ENCODE results near the gene ENTPD5.
"Not testable (repeated sequence)": the region's sequence is repeated elsewhere in the genome, so short reads cannot be mapped to it uniquely, and the experiment has no call there.

ENTPD5 gene

GRCh38 chr14:74008843-74009499, 10.1 kb downstream of the ENTPD5 start:
- in situ Hi-C loops (cut with MboI; ENCODE audit: low sequenced_read_pairs), result no loop called here

GRCh38 chr14:74005664-74006063, 13.4 kb downstream of the ENTPD5 start:
- in situ Hi-C loops (cut with MboI; ENCODE audit: low sequenced_read_pairs), result not testable (repeated sequence)

- in situ Hi-C loops (cut with MboI; ENCODE audit: low sequenced_read_pairs), result no loop called here
These were observed 20.4 kb downstream of the ENTPD5 start for GRCh38 chr14:73998726-73999125.

GRCh38 chr14:73997944-73998447, 21.1 kb downstream of the ENTPD5 start:
- in situ Hi-C loops (cut with MboI; ENCODE audit: low sequenced_read_pairs), result no loop called here

- in situ Hi-C loops (cut with MboI; ENCODE audit: low sequenced_read_pairs), result no loop called here
These were observed 21.8 kb downstream of the ENTPD5 start for GRCh38 chr14:73997108-73997943.

GRCh38 chr14:73996731-73997107, 22.4 kb downstream of the ENTPD5 start:
- in situ Hi-C loops (cut with MboI; ENCODE audit: low sequenced_read_pairs), result no loop called here

- in situ Hi-C loops (cut with MboI; ENCODE audit: low sequenced_read_pairs), result no loop called here
These were observed 23.1 kb downstream of the ENTPD5 start for GRCh38 chr14:73995977-73996378.

- in situ Hi-C loops (cut with MboI; ENCODE audit: low sequenced_read_pairs), result not testable (repeated sequence)
These were observed 24.2 kb downstream of the ENTPD5 start for GRCh38 chr14:73994926-73995325.

- in situ Hi-C loops (cut with MboI; ENCODE audit: low sequenced_read_pairs), result no loop called here
These were observed 28.0 kb downstream of the ENTPD5 start for GRCh38 chr14:73991092-73991491.

GRCh38 chr14:73988656-73989055, 30.4 kb downstream of the ENTPD5 start:
- in situ Hi-C loops (cut with MboI; ENCODE audit: low sequenced_read_pairs), result not testable (repeated sequence)

- in situ Hi-C loops (cut with MboI; ENCODE audit: low sequenced_read_pairs), result no loop called here
These were observed 31.0 kb downstream of the ENTPD5 start for GRCh38 chr14:73988065-73988464.

GRCh38 chr14:73977896-73978295, 41.2 kb downstream of the ENTPD5 start:
- in situ Hi-C loops (cut with MboI; ENCODE audit: low sequenced_read_pairs), result no loop called here

GRCh38 chr14:73976125-73976524, 43.0 kb downstream of the ENTPD5 start:
- in situ Hi-C loops (cut with MboI; ENCODE audit: low sequenced_read_pairs), result no loop called here

GRCh38 chr14:73973497-73973896, 45.6 kb downstream of the ENTPD5 start:
- in situ Hi-C loops (cut with MboI; ENCODE audit: low sequenced_read_pairs), result no loop called here

GRCh38 chr14:73968885-73969284, 50.2 kb downstream of the ENTPD5 start:
- in situ Hi-C loops (cut with MboI; ENCODE audit: low sequenced_read_pairs), result no loop called here

- in situ Hi-C loops (cut with MboI; ENCODE audit: low sequenced_read_pairs), result no loop called here
These were observed 53.9 kb downstream of the ENTPD5 start for GRCh38 chr14:73965216-73965615.

- in situ Hi-C loops (cut with MboI; ENCODE audit: low sequenced_read_pairs), result no loop called here
These were observed 57.9 kb downstream of the ENTPD5 start for GRCh38 chr14:73961192-73961591.

- in situ Hi-C loops (cut with MboI; ENCODE audit: low sequenced_read_pairs), result no loop called here
These were observed 60.5 kb downstream of the ENTPD5 start for GRCh38 chr14:73958591-73958990.

GRCh38 chr14:73955674-73956073, 63.4 kb downstream of the ENTPD5 start:
- in situ Hi-C loops (cut with MboI; ENCODE audit: low sequenced_read_pairs), result no loop called here

- in situ Hi-C loops (cut with MboI; ENCODE audit: low sequenced_read_pairs), result no loop called here
These were observed 65.4 kb downstream of the ENTPD5 start for GRCh38 chr14:73953731-73954130.

- in situ Hi-C loops (cut with MboI; ENCODE audit: low sequenced_read_pairs), result no loop called here
These were observed 69.0 kb downstream of the ENTPD5 start, which contains the start of the genes COQ6 and FAM161B for GRCh38 chr14:73949752-73950734. Gene COQ6 (plus strand): TSS chr14:73950302. CDS start chr14:73950333, 31 bp downstream. Gene FAM161B (minus strand): TSS chr14:73950094. CDS start chr14:73950026, 68 bp downstream.

All from HL-60/S4 treated with phorbol 12-myristate 13-acetate at 8.2 ng/mL for 4 days and 3 days (cell line).